Psoas muscle (tissue), 8 donors: Measurements from ENCODE around the gene CNTNAP2. TPM values are rescaled to one million over a fixed set of nuclear protein-coding genes. Genes with fewer than 3 reads are reported as not detected.

Experiments
- ATAC-seq, 4 donors: fragments of 200-7000 bp; cut with Tn5 transposase; one replicate each; pipeline ENCODE4 v1.9.1; 2020; ENCODE audit warnings: moderate library complexity in 3 of 4, mild to moderate bottlenecking in 2 of 4
- DNase-seq, 2 donors: peaks; one replicate each; pipeline ENCODE4 v3.0.0-alpha.2; 2020
- H3K27ac ChIP-seq: fragments of 200-600 bp; one replicate; pipeline ENCODE4 v1.8.0; 2022
- H3K27me3 ChIP-seq, 3 donors: fragments of 200-600 bp in 1 of 3; one replicate each; pipeline versions ENCODE4 v1.6.1 to v1.8.0; 2013 to 2022; ENCODE audit warnings: low read length in 2 of 3, mild to moderate bottlenecking in 2 of 3, moderate library complexity in 1 of 3; ENCODE audit not compliant: insufficient read depth in 3 of 3
- H3K36me3 ChIP-seq, 2 donors: fragments of 200-600 bp in 1 of 2; one replicate each; pipeline versions ENCODE4 v1.6.1 to v1.8.0; 2013 to 2022; ENCODE audit warnings: low read depth in 1 of 2, mild to moderate bottlenecking in 1 of 2, moderate library complexity in 1 of 2; ENCODE audit not compliant: insufficient read depth in 1 of 2
- H3K4me1 ChIP-seq: fragments of 200-600 bp; one replicate; pipeline ENCODE4 v1.8.0; 2022
- H3K4me3 ChIP-seq: fragments of 200-600 bp; one replicate; pipeline ENCODE4 v1.8.0; 2022; ENCODE audit warnings: mild to moderate bottlenecking
- H3K9me3 ChIP-seq: fragments of 200-600 bp; one replicate; pipeline ENCODE4 v1.8.0; 2022
- CTCF ChIP-seq: fragments of 200-600 bp; IDR thresholded peaks from one replicate; pipeline ENCODE4 v1.8.0; 2022; ENCODE audit warnings: antibody characterized with exemption
- WGBS, 3 donors: extraction: QIAGEN DNeasy Blood & Tissue Kit; methylation state at CpG; one replicate each; pipeline versions ENCODE4 v1.1.6 to v1.1.7; 2013; 5-methylcytosine and 5-hydroxymethylcytosine counted together
- intact Hi-C, 2 donors: fragments of 100-400 bp; cut with DNase I; formaldehyde crosslinking; loops; one replicate each; pipeline versions ENCODE4 v1.11.0 to v1.14.2; 2022
- polyA plus RNA-seq, 3 donors: library from polyadenylated mRNA; stranded (reverse); fragments of 200-250 nt; gene quantifications; one replicate each; pipeline ENCODE4 v1.2.3, GENCODE V29; 2013
- total RNA-seq, 4 donors: library from RNA; stranded (reverse); fragmentation: NEBNext Ultra II Directional in 2 of 4; extraction: Animal tissue kit (Norgen Biotek cat#: 25700) in 2 of 4; gene quantifications; one replicate each; pipeline versions ENCODE4 v1.2.1 to v1.2.4, GENCODE V29; 2021 to 2023
- donor health status: healthy with polysubstance abuse.
- donor health status: DM: no; HTN: no; CAD: no; lungs with moderate emphysema.
- donor health status: Bipolar disorder and iron deficiency.
- donor health status: healthy.
- donor health status: DM: yes; HTN: yes; CAD: no.
- donor health status: DM: no; HTN: no; CAD: no.
- donor health status: DM: no; HTN: no; CAD: no.
- donor health status: DM: yes; HTN: yes; CAD: no.

CNTNAP2 gene
- total and polyA plus RNA-seq, 7 donors, result 0.01 to 0.13 TPM; not detected in 5

DNA sequence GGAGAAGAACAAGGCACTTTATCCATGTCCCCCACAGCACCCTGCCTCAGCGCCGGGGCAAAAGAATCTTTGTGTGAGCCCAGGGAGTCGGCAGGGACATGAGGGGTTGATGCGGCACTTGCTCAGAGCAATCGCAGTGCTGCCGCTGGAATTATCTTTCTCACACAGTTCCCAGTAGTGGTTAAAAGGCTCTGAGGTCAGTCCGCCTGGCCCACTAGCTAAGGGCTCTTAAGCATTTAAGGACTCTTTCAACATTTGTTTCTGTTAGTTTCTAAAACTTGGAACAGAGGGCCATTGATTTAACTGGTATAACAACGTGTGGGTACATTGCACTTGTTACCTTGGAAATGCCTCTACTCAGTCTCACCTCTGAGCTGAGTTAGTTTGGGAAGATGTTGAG, 2266.0 kb downstream of the CNTNAP2 start:
- intact Hi-C loops, result no loop called here
- ATAC-seq (no peak), DNase-seq (no peak)
- Histone ChIP-seq H3K36me3 (no peaks in the 10 kb centered on the region), H3K4me3 (no peak overlapping the region), H3K27ac (no peak overlapping the region), H3K27me3 (peaks cover 0 to 3% (median 1%) of the 10 kb centered on the region in 3 donors), H3K9me3 (no peaks in the 10 kb centered on the region), H3K4me1 (no peaks in the 10 kb centered on the region)
- no peak for TF ChIP-seq CTCF
- WGBS, 3 donors, result 66 to 77% (median 76%) methylated on average over 8 of the region's 8 CpGs

- TF ChIP-seq CTCF, result no peak
- Histone ChIP-seq H3K27me3 (peaks cover 0 to 3% (median 1%) of the 10 kb centered on the region in 3 donors), H3K4me3 (no peak overlapping the region), H3K9me3 (no peaks in the 10 kb centered on the region), H3K36me3 (no peaks in the 10 kb centered on the region), H3K27ac (no peak overlapping the region), H3K4me1 (no peaks in the 10 kb centered on the region)
- 90 to 91% (median 90%) methylated on average over 14 of the region's 14 CpGs for WGBS, 3 donors
- intact Hi-C loops, result no loop called here
- ATAC-seq (no peak), DNase-seq (no peak)
Observed at GRCh38 chr7:148383651-148384050, 2267.1 kb downstream of the CNTNAP2 start.

DNA sequence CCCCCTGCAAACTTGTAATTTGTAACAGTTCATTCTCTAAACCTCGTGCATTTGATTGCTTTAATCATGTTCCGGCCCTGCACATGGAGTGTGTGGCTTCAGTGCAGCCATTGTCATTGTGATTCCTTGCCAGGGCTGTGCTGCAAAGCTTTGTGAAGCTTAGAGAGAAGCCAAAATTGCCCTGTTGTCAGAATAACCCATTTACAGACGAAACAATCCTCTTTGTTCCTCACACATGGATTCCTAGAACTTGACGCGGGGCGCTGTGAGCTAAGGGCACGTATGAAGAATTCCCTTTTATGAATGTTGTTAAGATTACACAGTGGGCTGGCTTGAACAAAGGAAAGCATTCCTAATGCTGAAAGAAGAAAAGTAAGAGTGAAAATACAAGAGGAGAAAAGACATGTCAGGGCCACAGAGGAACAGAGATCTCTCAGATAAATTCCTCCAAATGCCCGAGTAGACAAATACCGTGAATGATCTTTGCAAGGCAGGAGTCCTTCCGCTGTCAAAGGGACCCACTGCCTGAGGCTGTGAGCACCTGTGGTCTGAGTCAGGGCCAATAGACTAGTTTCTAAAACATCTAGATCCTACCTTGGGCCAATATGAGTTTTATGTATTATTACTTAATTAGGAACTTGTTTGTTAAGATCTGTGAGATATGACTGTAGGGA, 2268.5 kb downstream of the CNTNAP2 start:
- no peak for TF ChIP-seq CTCF
- Histone ChIP-seq H3K36me3 (no peaks in the 10 kb centered on the region), H3K27me3 (peaks cover 0 to 3% (median 1%) of the 10 kb centered on the region in 3 donors), H3K27ac (no peak overlapping the region), H3K4me3 (no peak overlapping the region), H3K9me3 (no peaks in the 10 kb centered on the region), H3K4me1 (no peaks in the 10 kb centered on the region)
- no peak for ATAC-seq
- WGBS, 3 donors, result 66 to 72% (median 67%) methylated on average over 10 of the region's 10 CpGs
- intact Hi-C loops, result no loop called here
- no peak for DNase-seq

DNA sequence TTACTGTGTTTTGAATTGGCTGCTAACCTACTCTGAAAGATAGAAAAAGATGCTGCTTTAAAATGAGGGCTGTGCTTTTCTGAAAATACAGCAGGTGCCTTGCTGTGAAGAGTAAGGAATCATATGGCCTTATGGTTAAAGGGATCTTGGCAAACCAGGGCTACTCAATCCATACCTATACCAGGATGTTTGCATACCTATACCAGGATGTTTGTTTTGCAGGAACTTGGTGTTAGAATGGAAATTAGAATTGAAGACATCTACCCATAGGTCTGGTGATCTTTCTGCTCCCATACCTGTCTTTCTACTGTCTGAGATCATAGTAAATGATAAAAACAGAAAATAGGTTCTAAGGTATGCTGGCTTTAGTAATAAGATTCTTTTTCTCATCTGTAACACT, 2273.8 kb downstream of the CNTNAP2 start:
- Histone ChIP-seq H3K9me3 (no peaks in the 10 kb centered on the region), H3K36me3 (no peaks in the 10 kb centered on the region), H3K27ac (no peak overlapping the region), H3K4me1 (no peaks in the 10 kb centered on the region), H3K4me3 (no peak overlapping the region), H3K27me3 (peaks cover 0 to 3% (median 0%) of the 10 kb centered on the region in 3 donors)
- TF ChIP-seq CTCF, result no peak
- no peak for DNase-seq
- intact Hi-C loops, result no loop called here
- no peak for ATAC-seq

DNA sequence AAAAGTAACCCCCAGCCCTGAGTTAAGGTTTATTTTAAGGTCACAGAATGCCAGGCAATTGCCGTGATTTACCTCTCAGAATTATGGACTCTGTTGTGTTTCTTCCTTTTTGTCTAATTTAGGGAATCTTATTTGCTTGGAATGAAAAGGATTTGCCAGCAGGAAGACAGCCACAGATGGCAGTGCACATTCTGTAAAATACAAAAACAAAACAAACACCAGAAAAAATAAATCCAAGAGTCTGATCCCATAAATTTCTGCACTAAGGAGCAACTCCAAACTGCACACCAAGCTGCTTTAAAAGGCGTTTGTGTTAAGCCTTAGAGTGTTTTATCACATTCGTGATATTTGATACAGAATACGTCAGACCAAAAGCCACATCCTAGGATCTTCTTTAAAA, 2275.0 kb downstream of the CNTNAP2 start:
- Histone ChIP-seq H3K4me1 (no peaks in the 10 kb centered on the region), H3K9me3 (no peaks in the 10 kb centered on the region), H3K36me3 (no peaks in the 10 kb centered on the region), H3K27me3 (peaks cover 0 to 9% (median 0%) of the 10 kb centered on the region in 3 donors), H3K27ac (no peak overlapping the region), H3K4me3 (no peak overlapping the region)
- intact Hi-C loops, result no loop called here
- DNase-seq (no peak), ATAC-seq (no peak)
- TF ChIP-seq CTCF, result no peak
- 58 to 60% (median 58%) methylated on average over 4 of the region's 4 CpGs for WGBS, 3 donors
